NCI-H2196 treated with DMSO at 0.1 percent for 48 hours (cell line): Measurements from ENCODE around the gene DNAJB14.
"Not testable (repeated sequence)": the region's sequence is repeated elsewhere in the genome, so short reads cannot be mapped to it uniquely, and the experiment has no call there.

Experiments used
- DNase-seq: peaks from one replicate; lab custom pipeline; 2025; ENCODE audit not compliant: unreplicated experiment; lab: John Stamatoyannopoulos, UW

Gene DNAJB14

DNA sequence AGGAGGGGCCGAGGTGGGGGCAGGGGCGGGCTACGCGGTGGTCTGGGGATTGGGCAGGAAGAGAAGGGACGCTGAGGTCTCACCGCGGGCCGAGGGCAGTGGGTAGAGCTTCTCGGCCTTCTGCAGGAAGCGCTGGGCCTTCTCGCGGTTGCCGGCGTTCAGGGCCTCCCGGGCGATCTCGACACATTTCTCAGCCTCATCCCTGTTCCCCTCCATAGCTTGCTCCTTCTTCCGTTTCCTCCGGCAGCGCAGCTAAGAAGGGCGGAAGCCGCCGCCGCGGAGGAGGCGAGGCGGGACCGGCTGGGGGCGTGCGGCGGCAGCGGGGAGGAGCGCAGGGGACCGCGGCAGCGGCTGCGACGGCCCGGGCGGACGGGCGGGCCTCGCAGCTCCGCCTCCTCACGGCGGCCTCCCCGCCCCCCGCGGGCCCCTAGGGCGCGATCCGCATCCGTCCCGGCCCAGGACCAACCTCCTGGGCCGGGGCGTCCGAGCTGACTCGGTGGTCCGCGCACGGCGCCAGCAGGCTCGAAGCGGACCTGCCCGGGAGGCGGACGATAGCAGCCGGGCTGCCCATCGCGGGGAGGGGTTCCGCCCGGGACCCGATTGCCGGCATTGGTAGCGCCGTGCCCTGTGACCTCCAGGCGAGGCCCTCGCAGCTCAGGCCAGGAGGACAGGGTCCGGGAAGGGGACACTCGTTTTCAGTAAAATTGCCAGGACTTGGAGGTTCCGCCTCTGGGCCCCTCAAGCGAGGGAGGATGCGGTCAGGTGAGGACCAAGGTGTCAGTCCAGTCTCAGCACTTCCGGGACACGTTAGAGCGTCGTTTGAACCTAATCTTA is at the start of gene DNAJB14:
DNAJB14 (minus strand) TSS at position 263 of the 834 bp plus-strand sequence; CDS start at position 216, 47 bp downstream.
- DNase-seq, result peak; percentile 7

DNA sequence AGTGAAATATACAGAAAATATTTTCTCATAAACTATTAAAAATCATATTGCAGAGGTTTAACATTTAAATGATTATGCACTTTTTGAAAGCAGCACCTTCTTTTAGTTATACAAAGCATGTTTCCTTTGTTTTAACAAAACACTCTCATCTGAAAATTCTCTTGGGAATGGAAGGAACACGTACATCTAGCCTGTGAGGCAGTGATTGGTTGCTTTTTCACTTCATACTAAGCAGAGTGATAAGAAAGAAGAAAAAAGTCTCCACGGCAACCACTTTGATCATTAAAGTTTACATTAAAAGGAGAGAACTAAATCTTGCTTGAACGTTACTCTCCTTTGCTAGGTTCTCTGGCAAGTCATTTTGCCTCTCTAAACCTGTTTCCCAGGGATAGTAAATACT is 45.3 kb upstream of the DNAJB14 start:
- DNase-seq, result no peak

DNA sequence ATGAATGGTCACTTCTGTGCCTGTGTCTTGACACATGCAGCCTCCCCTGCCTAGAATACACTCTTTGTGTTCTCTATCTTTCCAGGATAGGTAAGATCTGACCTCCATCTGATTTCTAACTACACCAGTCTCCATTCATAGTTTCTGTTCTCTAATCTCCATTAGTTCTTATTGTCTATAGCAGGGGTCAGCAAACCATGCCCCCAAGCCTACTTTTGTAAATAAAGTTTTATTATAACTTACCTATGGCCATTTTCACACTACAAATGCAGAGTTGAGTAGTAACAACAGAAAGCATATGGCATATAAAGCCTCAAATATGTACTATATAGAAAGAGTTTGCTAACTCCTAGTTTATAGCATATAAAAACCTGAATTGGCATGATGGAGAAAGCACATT is 41.3 kb upstream of the DNAJB14 start:
- DNase-seq, result no peak

DNA sequence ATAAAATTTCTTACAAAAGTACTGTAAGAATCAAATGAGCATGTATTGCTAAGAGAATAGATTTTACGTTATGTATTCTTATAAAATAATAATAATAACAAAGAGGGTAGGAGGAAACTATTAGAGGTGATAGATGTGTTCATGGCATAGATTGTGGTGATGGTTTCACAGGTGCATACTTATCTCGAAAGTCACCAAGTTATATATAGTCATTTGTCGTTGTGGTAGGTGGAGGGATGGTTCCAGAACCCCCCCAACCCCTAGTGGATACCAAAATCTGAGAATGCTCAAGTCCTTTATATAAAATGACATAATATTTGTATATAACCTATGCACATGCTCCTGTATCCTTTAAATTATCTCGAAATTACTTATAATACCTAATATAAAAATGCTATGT is 40.4 kb upstream of the DNAJB14 start:
- DNase-seq, result no peak

DNA sequence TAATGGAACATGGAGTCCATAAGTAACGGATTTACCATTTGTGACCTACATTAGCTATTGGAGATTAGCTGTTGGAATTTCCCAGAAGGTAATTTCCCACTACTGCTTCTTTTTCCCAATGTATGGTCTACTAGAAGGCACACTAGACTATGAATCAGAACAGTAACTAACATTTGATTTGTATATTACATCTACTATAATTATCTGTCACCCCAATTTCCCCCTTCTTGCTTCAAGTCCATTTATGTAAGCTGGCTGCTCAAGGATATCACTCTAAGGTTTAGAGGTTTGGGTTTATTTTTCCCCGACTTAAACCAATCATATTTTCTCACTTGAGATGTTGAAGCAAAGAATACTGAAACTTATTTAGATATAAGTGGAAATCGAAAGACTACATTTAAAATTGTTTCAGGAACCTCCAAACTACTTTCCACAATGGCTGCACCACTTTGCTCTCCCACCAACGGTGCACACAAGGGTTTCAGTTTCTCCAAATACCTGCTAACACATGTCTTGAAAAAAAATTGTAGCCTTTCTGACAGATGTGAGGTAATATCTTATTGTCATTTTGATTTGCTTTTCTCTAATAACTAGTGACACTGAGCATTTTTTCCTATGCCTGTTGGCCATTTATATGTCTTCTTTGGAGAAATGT is 37.0 kb upstream of the DNAJB14 start:
- DNase-seq, result no peak

DNA sequence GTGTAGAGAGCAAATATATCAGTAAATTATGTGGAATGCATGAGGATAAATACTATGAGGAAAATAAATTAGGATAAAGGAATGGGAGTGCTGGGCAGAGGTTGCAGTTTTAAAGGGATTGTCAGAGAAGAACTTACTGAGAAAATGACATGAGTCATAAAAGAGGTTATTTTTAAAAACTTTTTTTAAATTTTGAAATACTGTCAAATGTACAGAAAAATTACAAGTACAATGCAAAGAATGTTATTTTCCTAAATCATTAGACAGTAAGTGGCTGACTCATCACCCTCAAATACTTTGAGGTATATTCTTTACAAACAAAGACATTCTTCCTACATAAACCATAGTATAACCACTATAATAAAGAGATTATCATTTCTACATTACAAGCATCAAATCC is 33.5 kb upstream of the DNAJB14 start:
- no peak for DNase-seq

DNA sequence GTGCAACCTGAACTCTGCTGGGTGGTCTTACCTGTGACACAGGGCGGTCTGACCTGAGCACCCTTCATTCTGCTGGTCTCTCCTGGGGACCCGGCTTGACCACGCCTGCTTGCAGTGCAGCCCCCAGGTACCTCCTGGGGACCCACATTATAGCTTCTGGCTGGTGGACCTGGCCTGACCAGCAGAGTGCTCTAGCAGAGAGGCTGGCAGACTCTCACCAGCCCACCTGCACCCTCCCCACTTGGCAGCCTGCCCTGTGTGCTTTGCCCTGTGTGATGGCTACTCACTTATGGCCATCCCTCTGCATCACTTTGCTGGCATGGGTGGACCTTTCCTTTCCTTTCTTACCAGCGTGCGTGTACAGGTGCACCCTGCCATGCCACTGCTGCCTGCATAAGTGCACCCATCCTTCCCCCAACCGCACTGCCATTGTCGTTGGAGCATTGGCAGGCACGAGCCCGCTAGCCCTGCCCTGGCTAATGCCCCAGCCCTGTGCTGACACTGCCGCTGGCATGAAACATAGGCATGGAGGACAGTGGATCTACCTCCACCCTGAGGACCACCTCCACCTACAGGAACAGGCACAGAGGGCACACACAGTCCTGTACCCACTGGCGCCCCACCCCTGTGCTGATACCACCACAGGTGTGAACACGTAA is 25.2 kb upstream of the DNAJB14 start:
- no peak for DNase-seq

DNA sequence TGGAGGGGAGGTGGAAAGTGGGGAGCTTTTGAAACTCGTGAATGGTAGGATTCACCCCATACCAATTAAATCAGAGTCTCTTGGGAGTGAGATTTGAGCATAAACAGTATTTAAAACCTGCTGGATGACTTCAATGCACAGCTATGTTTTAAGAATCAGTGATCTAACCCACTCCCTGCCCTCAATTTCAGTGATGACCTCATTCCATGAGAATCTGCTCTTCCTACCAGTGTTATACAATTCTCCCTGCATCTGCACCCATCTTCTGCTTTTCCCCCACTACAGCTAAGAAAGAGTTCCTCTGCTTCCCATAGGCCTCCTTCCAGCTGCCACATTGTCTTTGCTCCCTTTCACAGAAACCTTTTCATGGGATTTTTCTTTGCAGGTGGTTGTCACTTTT is 21.9 kb upstream of the DNAJB14 start:
- DNase-seq, result no peak

DNA sequence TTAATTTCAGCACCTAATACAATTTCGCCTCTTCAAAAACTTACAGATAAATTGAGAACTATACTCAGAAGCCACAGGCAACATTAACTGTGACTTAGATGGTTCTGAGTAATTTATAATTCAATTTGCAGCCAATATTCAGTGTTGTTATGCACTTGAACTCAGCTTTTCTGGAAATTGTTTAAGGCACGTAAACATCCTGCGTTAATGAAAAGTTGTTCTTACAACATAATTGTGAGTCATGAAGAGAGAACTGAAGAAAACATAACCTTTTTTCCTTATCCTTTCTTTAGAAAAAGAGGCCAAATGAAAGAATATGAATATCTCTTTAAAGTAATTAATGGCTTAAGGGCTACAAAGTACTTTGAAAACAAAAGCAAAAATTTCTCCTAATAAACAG is 20.3 kb upstream of the DNAJB14 start:
- DNase-seq, result no peak

DNA sequence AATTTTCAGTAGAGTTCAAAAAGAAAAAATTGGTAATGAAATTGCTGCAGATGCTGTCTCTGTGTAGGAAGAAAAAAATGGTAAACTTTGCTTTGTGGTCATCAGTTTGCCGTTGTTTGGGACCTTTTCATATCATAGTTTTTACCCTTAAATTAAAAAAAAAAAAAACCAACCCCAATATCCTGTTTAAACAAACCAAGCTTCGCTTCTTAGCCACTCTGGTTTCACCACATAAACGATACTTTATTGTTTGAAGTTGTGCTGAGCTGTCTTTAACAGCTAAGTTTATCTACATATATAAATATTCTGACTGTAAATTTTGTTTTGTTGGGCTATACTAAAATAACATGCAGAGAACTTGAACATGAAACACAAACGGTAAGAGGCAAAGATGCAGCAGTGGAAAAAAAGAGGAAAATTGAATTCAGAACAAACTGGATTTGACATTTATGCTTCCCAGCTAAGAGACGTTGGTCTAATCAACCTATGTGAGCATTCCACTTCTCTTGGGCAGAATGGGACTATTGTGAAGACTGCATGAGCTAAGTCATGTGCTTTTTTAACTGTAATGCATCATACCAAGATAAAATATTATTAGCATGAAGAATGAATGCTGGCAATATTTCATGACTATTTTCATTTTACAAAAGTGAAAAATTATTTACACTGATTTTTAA is 19.4 kb upstream of the DNAJB14 start:
- no peak for DNase-seq

DNA sequence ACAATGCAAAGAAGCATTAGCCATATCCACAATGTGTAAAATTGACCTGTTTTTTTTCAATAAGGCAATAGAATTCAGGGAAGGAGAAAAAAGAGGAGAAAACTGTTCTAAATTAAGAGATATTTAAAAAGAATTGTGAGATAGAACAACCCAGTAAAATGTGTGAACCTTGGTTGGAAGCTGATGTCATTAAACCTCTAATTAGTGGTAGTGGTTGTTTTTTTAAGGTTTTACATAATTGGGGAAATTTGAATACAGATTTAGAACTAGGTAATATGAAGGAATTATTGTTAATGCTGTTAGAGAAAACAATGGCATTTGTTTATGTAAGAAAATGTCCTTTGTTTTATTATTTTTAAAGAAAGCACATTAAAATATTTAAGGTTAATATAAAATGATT is 18.8 kb upstream of the DNAJB14 start:
- no peak for DNase-seq

DNA sequence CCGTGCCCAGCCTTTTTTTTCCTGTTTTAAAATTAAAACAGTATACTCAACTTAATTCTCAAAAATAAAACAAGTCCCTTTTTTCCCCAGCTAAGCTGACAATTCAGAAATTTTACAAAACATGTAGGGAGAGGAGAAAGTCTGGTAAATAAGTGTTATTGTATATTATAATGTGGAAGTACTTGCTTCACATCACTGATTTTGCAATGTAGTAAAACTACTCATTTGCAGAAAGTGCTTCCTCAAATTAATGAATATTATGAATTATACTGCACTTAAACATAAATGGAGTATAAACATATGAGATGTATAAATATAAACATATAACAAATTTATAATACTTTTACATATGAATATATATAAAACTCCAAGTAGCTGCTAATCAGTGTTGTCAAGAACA is 15.3 kb upstream of the DNAJB14 start:
- DNase-seq, result no peak

DNA sequence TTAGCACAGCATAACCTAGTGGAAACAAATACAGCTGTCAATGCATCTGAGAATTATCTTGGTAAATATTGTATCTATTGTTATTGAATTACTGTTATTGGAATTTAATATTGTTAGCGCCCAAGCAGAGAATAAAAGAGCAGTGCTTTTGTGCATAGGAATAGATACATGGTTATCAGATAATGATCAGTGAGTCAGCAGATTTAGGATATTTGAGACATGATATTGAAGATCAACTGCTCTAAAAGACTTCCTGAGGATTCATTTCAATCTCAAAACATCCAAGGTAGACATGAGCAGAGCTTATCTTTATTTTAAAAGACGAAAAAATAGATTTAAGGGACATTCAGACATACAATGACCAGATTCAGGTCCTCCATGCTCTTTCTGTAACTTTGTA is 14.2 kb upstream of the DNAJB14 start:
- DNase-seq, result no peak

DNA sequence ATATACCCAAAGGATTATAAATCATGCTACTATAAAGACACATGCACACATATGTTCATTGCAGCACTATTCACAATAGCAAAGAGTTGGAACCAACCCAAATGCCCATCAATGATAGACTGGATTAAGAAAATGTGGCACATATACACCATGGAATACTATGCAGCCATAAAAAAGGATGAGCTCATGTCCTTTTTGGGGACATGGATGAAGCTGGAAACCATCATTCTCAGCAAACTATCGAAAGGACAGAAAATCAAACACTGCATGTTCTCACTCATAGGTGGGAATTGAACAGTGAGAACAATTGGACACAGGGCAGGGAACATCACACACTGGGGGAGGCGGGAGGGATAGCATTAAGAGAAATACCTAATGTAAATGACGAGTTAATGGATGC is 11.8 kb upstream of the DNAJB14 start:
- not testable (repeated sequence) for DNase-seq

DNA sequence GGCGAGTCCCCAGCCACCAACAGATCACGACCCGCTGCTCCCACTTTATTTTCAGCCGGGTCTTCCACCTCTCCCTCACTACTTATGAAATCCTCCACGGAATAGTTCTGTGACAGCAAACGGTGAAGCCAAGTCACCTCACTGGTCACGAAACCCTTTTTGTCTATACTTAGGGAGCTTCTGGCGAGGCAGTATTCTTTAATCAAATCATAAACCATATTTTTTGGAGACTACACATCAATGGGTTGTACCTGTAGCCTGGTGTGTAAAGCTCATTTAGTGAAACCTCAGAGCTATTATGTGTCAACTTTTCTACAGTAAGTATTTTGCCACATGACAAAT is 4.5 kb upstream of the DNAJB14 start:
- no peak for DNase-seq

DNA sequence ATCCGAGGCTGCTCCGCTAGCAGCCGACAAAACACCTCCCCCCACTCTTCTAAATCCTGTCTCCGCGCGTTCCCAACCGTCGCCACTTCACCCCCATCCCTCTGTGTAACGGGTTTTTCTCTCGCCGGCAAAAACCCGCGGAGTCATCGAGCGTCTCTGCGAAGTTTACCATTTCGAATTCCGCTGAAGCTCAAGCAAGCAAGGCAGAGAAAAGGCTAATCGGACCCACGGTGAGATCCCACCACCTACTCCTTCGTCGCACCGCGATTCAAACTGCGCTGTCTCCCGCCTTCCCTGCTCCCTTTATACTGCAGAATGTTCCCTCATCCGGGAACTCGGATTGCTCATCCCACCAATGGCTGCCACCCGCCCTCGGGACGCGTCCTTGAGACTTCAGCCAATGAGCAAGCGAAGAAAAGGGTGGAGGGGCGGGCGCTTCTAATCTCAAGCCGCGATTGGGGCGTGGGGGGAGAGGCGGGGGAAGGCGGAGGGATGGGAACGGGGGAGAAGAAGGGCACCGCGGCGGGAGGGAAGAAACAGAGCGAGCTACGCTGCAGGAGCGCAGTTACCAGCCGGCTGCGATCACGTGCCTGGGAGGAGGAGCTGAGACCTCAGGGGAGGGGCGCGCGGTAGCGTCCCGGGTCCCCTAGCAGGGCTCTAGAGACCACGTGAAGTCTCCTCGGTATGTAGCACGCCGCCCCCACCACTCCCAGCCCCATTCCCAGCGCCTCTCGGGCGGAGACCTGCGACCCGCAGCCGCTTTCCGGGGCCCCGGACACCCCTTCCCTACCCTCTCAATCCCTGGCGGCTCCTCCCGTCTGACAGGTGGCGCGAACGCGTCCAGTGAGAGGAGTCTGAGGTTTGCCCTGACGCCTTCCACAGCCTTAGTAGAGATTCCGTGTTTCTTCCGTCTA is 3.8 kb upstream of the DNAJB14 start, which contains the start of gene H2AZ1:
H2AZ1 (minus strand) TSS at position 277 of the 914 bp plus-strand sequence; CDS start at position 172, 105 bp downstream.
- DNase-seq, result peak; percentile 93

DNA sequence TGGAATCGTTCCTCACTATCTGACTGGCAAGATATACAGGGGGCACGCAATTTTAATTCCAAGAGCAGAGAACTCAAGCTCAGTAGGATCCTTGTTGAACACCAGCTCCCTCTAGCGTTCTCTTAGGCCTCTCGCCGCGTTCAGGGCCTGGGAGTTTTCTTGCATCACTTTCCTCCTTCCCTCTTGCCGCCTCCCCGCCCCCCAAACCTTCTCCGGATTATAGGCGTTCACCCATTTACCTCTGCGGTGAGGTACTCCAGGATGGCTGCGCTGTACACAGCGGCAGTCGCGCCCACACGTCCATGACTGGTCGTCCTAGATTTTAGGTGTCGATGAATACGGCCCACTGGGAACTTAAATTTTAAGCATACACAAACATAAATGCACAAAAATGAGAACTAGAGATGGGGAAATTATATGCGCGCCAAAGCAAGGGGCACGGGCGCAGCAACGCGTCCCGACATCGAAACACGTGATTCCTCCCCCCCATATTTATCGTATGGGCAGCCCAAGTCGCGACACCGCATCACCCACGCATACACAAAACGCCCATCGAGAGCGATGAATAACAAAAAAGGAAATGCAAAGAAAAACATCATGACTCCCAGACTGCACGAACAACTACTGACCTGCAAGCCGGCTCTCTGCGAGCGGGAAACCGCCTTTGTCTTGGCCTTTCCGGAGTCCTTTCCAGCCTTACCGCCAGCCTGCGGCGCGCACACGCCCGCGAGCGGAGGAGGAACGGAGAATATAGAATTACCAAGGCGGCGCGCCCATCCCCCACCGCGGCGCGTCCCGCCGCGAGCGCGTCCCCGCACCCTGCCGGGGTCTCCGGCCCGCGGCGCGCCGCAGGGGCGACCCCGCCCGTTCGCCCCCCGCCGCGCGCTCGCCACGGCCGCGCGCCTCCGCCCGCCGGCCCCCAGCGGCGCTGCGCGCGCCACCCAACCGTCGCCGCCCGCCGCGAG is 2.9 kb upstream of the DNAJB14 start:
- DNase-seq, result peak; percentile 77

DNA sequence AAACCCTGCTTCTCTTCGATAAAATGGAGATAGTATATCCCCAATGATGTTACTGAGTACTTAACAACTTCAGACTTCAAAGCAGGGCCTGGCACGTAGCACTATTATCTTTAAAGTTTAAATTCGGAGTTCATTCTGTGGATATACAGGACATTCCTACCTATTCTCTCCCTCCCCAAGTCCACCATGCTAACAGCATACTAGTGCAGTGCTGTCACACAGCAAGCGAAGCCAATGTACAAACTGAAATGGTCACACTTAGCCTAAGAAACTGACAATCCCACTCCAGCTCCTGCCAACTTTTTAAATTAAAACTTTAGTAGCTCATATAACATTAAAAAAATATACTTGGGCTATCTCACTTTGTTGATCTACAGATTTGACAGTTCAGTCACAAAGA is 1.2 kb upstream of the DNAJB14 start:
- no peak for DNase-seq

DNA sequence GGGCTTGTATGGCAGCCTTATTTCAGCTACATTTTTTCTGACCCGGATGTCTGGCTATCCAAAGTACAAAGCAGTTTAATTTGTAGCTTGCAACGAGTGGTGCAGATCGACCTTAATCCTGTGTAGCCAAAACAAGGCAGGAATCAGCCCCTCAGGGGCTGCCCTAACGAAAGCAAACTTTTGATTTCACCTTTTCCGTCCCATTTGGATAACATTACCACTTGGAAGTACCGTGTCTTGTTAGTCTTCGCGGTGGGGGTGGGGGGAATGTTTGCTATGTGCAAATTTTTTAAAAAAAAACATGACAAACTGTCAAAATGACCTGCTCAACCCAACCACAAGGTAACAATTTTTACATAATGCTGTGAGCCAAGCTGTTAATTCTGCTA is 766 bp upstream of the DNAJB14 start:
- DNase-seq, result no peak
